ENCODE data around the gene RPS14. TPM values are rescaled to one million over a fixed set of nuclear protein-coding genes. Genes with fewer than 3 reads are reported as not detected.

Gene RPS14
- total and polyA plus RNA-seq, 5 donors from 2014 or later = 3,121 to 8,871 (median 6,266) TPM

GRCh38 chr5:150492621-150493020, 43.1 kb upstream of the RPS14 start:
- Histone ChIP-seq H3K27me3 (ENCODE audit: control insufficient read depth, insufficient read depth, low read length) (peaks cover 2% of the 10 kb centered on the region), H3K36me3 (ENCODE audit: control insufficient read depth, insufficient read depth, low read length) (no peaks in the 10 kb centered on the region), H3K27ac (ENCODE audit: insufficient read depth, low read length, poor library complexity, severe bottlenecking) (no peak overlapping the region), H3K4me3 (ENCODE audit: low read depth, low read length) (no peak overlapping the region), H3K9me3 (ENCODE audit: control insufficient read depth in 2 of 2, low read length in 2 of 2) (no peaks in the 10 kb centered on the region), H3K4me1 (ENCODE audit: control insufficient read depth, insufficient read depth, low read length, poor library complexity, severe bottlenecking) (no peaks in the 10 kb centered on the region)
- peaks cover 29% of the 10 kb centered on the region for H3K27me3 Mint-ChIP-seq
- H3K27ac Mint-ChIP-seq = no peak overlapping the region
- peaks cover 0 to under 1% (median 0%) of the 10 kb centered on the region in 7 donors for H3K9me3 Mint-ChIP-seq
- ATAC-seq (ENCODE audit: low read depth in 2 of 2) = no peak
- H3K4me3 Mint-ChIP-seq = no peak overlapping the region
- no peak for DNase-seq
- H3K36me3 Mint-ChIP-seq = no peaks in the 10 kb centered on the region
- H3K4me1 Mint-ChIP-seq = peaks cover 0 to 3% (median 0%) of the 10 kb centered on the region in 4 donors

GRCh38 chr5:150491876-150492275, 42.3 kb upstream of the RPS14 start:
- Histone ChIP-seq H3K4me3 (ENCODE audit: low read depth, low read length) (no peak overlapping the region), H3K27me3 (ENCODE audit: control insufficient read depth, insufficient read depth, low read length) (peaks cover 5% of the 10 kb centered on the region), H3K4me1 (ENCODE audit: control insufficient read depth, insufficient read depth, low read length, poor library complexity, severe bottlenecking) (peaks cover 2% of the 10 kb centered on the region), H3K36me3 (ENCODE audit: control insufficient read depth, insufficient read depth, low read length) (no peaks in the 10 kb centered on the region), H3K9me3 (ENCODE audit: control insufficient read depth in 2 of 2, low read length in 2 of 2) (no peaks in the 10 kb centered on the region), H3K27ac (ENCODE audit: insufficient read depth, low read length, poor library complexity, severe bottlenecking) (no peak overlapping the region)
- no peak overlapping the region for H3K27ac Mint-ChIP-seq
- ATAC-seq (ENCODE audit: low read depth in 2 of 2) (no peak), DNase-seq (no peak)
- no peak overlapping the region for H3K4me3 Mint-ChIP-seq
- H3K4me1 Mint-ChIP-seq = peaks cover 0 to 7% (median 5%) of the 10 kb centered on the region in 4 donors
- no peaks in the 10 kb centered on the region for H3K36me3 Mint-ChIP-seq
- peaks cover 0 to 3% (median 0%) of the 10 kb centered on the region in 7 donors for H3K9me3 Mint-ChIP-seq
- H3K27me3 Mint-ChIP-seq = peaks cover 37% of the 10 kb centered on the region

- Mint-ChIP-seq H3K9me3 (peaks cover 0 to 3% (median 0%) of the 10 kb centered on the region in 7 donors), H3K27ac (no peak overlapping the region), H3K27me3 (peaks cover 38% of the 10 kb centered on the region), H3K36me3 (no peaks in the 10 kb centered on the region), H3K4me3 (no peak overlapping the region), H3K4me1 (peaks cover 0 to 9% (median 5%) of the 10 kb centered on the region in 4 donors)
- Histone ChIP-seq H3K36me3 (ENCODE audit: control insufficient read depth, insufficient read depth, low read length) (no peaks in the 10 kb centered on the region), H3K4me3 (ENCODE audit: low read depth, low read length) (no peak overlapping the region), H3K4me1 (ENCODE audit: control insufficient read depth, insufficient read depth, low read length, poor library complexity, severe bottlenecking) (peaks cover 8% of the 10 kb centered on the region), H3K9me3 (ENCODE audit: control insufficient read depth in 2 of 2, low read length in 2 of 2) (no peaks in the 10 kb centered on the region), H3K27me3 (ENCODE audit: control insufficient read depth, insufficient read depth, low read length) (peaks cover 5% of the 10 kb centered on the region), H3K27ac (ENCODE audit: insufficient read depth, low read length, poor library complexity, severe bottlenecking) (no peak overlapping the region)
- ATAC-seq (ENCODE audit: low read depth in 2 of 2) = no peak
- no peak for DNase-seq
Measured at GRCh38 chr5:150490754-150491153, 41.2 kb upstream of the RPS14 start.

GRCh38 chr5:150490296-150490669, 40.7 kb upstream of the RPS14 start:
- Histone ChIP-seq H3K27me3 (ENCODE audit: control insufficient read depth, insufficient read depth, low read length) (peaks cover 5% of the 10 kb centered on the region), H3K4me1 (ENCODE audit: control insufficient read depth, insufficient read depth, low read length, poor library complexity, severe bottlenecking) (peaks cover 11% of the 10 kb centered on the region), H3K4me3 (ENCODE audit: low read depth, low read length) (no peak overlapping the region), H3K36me3 (ENCODE audit: control insufficient read depth, insufficient read depth, low read length) (no peaks in the 10 kb centered on the region), H3K9me3 (ENCODE audit: control insufficient read depth in 2 of 2, low read length in 2 of 2) (no peaks in the 10 kb centered on the region), H3K27ac (ENCODE audit: insufficient read depth, low read length, poor library complexity, severe bottlenecking) (no peak overlapping the region)
- H3K4me1 Mint-ChIP-seq = peaks cover 0 to 9% (median 5%) of the 10 kb centered on the region in 4 donors
- H3K27ac Mint-ChIP-seq = no peak overlapping the region
- H3K9me3 Mint-ChIP-seq = peaks cover 0 to 3% (median 0%) of the 10 kb centered on the region in 7 donors
- DNase-seq = no peak
- no peak for ATAC-seq (ENCODE audit: low read depth in 2 of 2)
- H3K4me3 Mint-ChIP-seq = no peak overlapping the region
- H3K36me3 Mint-ChIP-seq = no peaks in the 10 kb centered on the region
- H3K27me3 Mint-ChIP-seq = peaks cover 39% of the 10 kb centered on the region

GRCh38 chr5:150489360-150490295, 40.1 kb upstream of the RPS14 start:
- H3K4me3 ChIP-seq (ENCODE audit: low read depth, low read length) = no peak overlapping the region
- H3K9me3 ChIP-seq (ENCODE audit: control insufficient read depth in 2 of 2, low read length in 2 of 2) = no peaks in the 10 kb centered on the region
- ATAC-seq (ENCODE audit: low read depth in 2 of 2) (peak in 1 of 2 donors; percentile 46), DNase-seq (no peak)
- peaks cover 8% of the 10 kb centered on the region for H3K27me3 ChIP-seq (ENCODE audit: control insufficient read depth, insufficient read depth, low read length)
- Mint-ChIP-seq H3K27me3 (peaks cover 45% of the 10 kb centered on the region), H3K9me3 (peaks cover 0 to 4% (median 0%) of the 10 kb centered on the region in 7 donors), H3K27ac (peak overlapping the region in 1 of 3 donors; percentile 3), H3K4me1 (peaks cover 0 to 12% (median 6%) of the 10 kb centered on the region in 4 donors), H3K36me3 (no peaks in the 10 kb centered on the region), H3K4me3 (no peak overlapping the region)
- no peaks in the 10 kb centered on the region for H3K36me3 ChIP-seq (ENCODE audit: control insufficient read depth, insufficient read depth, low read length)
- peaks cover 11% of the 10 kb centered on the region for H3K4me1 ChIP-seq (ENCODE audit: control insufficient read depth, insufficient read depth, low read length, poor library complexity, severe bottlenecking)
- no peak overlapping the region for H3K27ac ChIP-seq (ENCODE audit: insufficient read depth, low read length, poor library complexity, severe bottlenecking)

GRCh38 chr5:150488519-150489359, 39.2 kb upstream of the RPS14 start:
- no peak for ATAC-seq (ENCODE audit: low read depth in 2 of 2)
- Histone ChIP-seq H3K27ac (ENCODE audit: insufficient read depth, low read length, poor library complexity, severe bottlenecking) (no peak overlapping the region), H3K4me1 (ENCODE audit: control insufficient read depth, insufficient read depth, low read length, poor library complexity, severe bottlenecking) (peaks cover 11% of the 10 kb centered on the region)

GRCh38 chr5:150487199-150488061, 37.9 kb upstream of the RPS14 start:
- no peak overlapping the region for H3K4me3 ChIP-seq (ENCODE audit: low read depth, low read length)
- H3K36me3 ChIP-seq (ENCODE audit: control insufficient read depth, insufficient read depth, low read length) = no peaks in the 10 kb centered on the region
- H3K4me1 ChIP-seq (ENCODE audit: control insufficient read depth, insufficient read depth, low read length, poor library complexity, severe bottlenecking) = peaks cover 11% of the 10 kb centered on the region
- H3K9me3 ChIP-seq (ENCODE audit: control insufficient read depth in 2 of 2, low read length in 2 of 2) = no peaks in the 10 kb centered on the region
- peaks cover 0 to 12% (median 6%) of the 10 kb centered on the region in 4 donors for H3K4me1 Mint-ChIP-seq
- ATAC-seq (ENCODE audit: low read depth in 2 of 2) = no peak
- no peak overlapping the region for H3K27ac ChIP-seq (ENCODE audit: insufficient read depth, low read length, poor library complexity, severe bottlenecking)
- no peaks in the 10 kb centered on the region for H3K36me3 Mint-ChIP-seq
- H3K4me3 Mint-ChIP-seq = peak overlapping the region; percentile 35 to 75 (median 71)
- peaks cover 67% of the 10 kb centered on the region for H3K27me3 Mint-ChIP-seq
- peaks cover 8% of the 10 kb centered on the region for H3K27me3 ChIP-seq (ENCODE audit: control insufficient read depth, insufficient read depth, low read length)
- peaks cover 0 to 7% (median 0%) of the 10 kb centered on the region in 7 donors for H3K9me3 Mint-ChIP-seq
- H3K27ac Mint-ChIP-seq = peak overlapping the region in 1 of 3 donors; percentile 88
- no peak for DNase-seq

More at GRCh38 chr5:150488519-150489359, 39.2 kb upstream of the RPS14 start:
- H3K4me3 Mint-ChIP-seq = peak overlapping the region in 1 of 4 donors; percentile 71
- Histone ChIP-seq H3K4me3 (ENCODE audit: low read depth, low read length) (no peak overlapping the region), H3K27me3 (ENCODE audit: control insufficient read depth, insufficient read depth, low read length) (peaks cover 8% of the 10 kb centered on the region), H3K36me3 (ENCODE audit: control insufficient read depth, insufficient read depth, low read length) (no peaks in the 10 kb centered on the region), H3K9me3 (ENCODE audit: control insufficient read depth in 2 of 2, low read length in 2 of 2) (no peaks in the 10 kb centered on the region)
- peaks cover 0 to 12% (median 6%) of the 10 kb centered on the region in 4 donors for H3K4me1 Mint-ChIP-seq
- no peak for DNase-seq
- peaks cover 54% of the 10 kb centered on the region for H3K27me3 Mint-ChIP-seq
- H3K9me3 Mint-ChIP-seq = peaks cover 0 to 4% (median 0%) of the 10 kb centered on the region in 7 donors
- no peaks in the 10 kb centered on the region for H3K36me3 Mint-ChIP-seq
- peak overlapping the region in 1 of 3 donors; percentile 3 for H3K27ac Mint-ChIP-seq

All from CD4-positive, CD25-positive, alpha-beta regulatory T cell (primary cell).